Skeletal muscle satellite cell (primary cell): ENCODE results near the gene FZD4. TPM values are rescaled to one million over a fixed set of nuclear protein-coding genes. Genes with fewer than 3 reads are reported as not detected.
A peak's percentile ranks its signal among the peaks of the same experiment; 100 is the strongest.
"Not testable (repeated sequence)": the region's sequence is repeated elsewhere in the genome, so short reads cannot be mapped to it uniquely, and the experiment has no call there.

ENCODE experiments used
- H3K27me3 ChIP-seq: 2 replicates; pipeline ENCODE4 v1.7.0; 2013; ENCODE audit warnings: low read length; ENCODE audit not compliant: control insufficient read depth, insufficient read depth
- H3K36me3 ChIP-seq: 2 replicates; pipeline ENCODE4 v1.7.0; 2013; ENCODE audit warnings: mild to moderate bottlenecking, control low read depth, low read length; ENCODE audit not compliant: insufficient read depth
- H3K4me1 ChIP-seq: 2 replicates; pipeline ENCODE4 v1.7.0; 2013; ENCODE audit warnings: low read length; ENCODE audit not compliant: control insufficient read depth, insufficient read depth
- H3K4me2 ChIP-seq: 2 replicates; pipeline ENCODE4 v1.7.0; 2013; ENCODE audit warnings: mild to moderate bottlenecking, low read length
- H3K4me3 ChIP-seq: 2 replicates; pipeline ENCODE4 v1.7.0; 2013; ENCODE audit warnings: low read length
- H3K9ac ChIP-seq: 2 replicates; pipeline ENCODE4 v1.7.0; 2013; ENCODE audit warnings: mild to moderate bottlenecking, low read depth, low read length, moderate library complexity
- H3K9me3 ChIP-seq: replicated peaks from 2 replicates; pipeline ENCODE4 v1.7.0; 2013; ENCODE audit warnings: mild to moderate bottlenecking, control low read depth, low read length
- total RNA-seq: library from RNA; depleted of rRNA; stranded (reverse); fragments of >200 nt; gene quantifications from 2 replicates; pipeline ENCODE4 v1.2.3, GENCODE V29; 2012; rRNA removed

Gene FZD4
- 5.1 and 5.2 TPM in 2 replicates for total RNA-seq

DNA sequence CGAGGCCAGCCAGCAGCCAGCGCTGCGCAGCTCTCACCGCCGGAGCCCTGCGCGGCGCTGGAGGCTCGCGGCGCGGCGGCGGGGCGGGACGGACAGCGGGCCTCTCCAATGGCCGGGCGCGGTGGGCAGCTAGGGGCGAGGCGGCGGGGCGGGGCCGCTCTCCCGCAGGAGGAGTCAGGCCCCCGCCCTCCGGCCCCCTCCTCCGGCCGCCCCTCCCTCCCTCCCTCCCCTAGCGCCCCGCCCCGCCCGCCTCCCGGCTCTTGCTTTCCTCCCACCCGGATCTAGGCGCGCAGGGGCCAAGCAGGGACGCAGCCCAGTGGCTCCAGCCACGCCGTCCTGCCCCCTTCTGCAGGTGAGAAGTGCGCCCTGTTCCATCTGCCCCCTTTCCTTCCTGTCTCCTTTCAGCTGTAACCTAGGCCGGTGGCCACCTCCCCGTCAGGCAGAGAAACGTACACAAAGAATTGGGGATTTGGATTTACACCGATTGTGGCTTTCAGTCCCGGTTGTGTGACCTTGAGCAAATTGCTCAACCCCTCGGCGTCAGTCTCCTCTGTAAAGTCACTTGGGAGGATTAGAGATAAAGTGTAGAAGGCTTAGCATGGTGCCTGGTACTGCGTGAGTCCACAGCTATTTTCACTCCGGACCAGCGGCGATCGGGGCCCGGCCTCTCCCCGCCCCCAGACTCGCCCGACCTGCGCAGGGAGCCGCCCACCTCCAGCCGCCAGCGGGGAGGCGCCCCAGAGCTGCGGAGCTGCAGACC is at the start of gene FZD4:
Gene FZD4 (minus strand): TSS at position 35 of the 760 bp plus-strand sequence. CDS start 310 bp downstream, outside the sequence.
- Histone ChIP-seq H3K4me1 (peaks cover 24% of the 10 kb centered on the region), H3K9ac (peak within 1 kb of the TSS; percentile 85), H3K4me3 (peak within 1 kb of the TSS; percentile 100), H3K36me3 (peaks cover 11% of the 10 kb centered on the region), H3K27me3 (no peaks in the 10 kb centered on the region), H3K4me2 (peak within 1 kb of the TSS; percentile 100), H3K9me3 (no peaks in the 10 kb centered on the region)

DNA sequence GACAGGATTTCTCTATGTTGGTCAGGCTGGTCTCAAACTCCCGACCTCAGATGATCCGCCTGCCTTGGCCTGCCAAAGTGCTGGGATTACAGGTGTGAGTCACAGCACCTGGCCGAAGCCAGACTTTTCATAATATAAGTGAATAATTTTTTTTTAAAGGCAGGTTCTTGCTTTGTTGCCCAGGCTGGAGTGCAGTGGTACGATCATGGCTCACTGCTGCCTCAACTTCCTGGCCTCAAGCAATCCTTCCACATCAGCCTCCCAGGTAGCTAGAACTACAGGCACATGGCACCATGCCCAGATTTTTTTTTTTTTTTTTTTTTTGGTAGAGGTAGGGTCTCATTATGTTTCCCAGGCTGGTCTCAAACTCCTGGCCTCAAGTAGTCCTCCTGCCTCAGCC is 49.1 kb upstream of the FZD4 start:
- H3K27me3 ChIP-seq, H3K4me3 ChIP-seq, H3K9me3 ChIP-seq, H3K4me2 ChIP-seq, H3K4me1 ChIP-seq, H3K36me3 ChIP-seq, H3K9ac ChIP-seq: not testable (repeated sequence)

DNA sequence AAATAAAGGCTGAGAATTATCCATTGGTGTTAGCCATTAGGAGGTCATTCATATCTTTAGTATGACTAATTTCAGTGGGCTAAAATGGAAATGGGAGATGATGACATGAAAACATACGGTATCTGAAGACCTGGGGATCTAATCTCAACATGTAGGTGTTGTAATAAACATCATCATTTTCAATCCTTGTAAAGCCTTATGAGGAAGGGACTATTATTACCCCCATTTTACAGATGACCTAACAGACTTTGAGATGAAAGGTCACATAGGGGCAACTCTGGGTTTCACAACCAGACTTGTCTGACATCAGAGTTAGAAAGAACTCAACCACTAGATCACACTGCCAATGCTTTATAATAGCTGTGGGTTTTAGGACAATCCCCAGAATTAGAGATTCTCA is 47.7 kb upstream of the FZD4 start:
- H3K4me1 ChIP-seq, result no peaks in the 10 kb centered on the region
- no peaks in the 10 kb centered on the region for H3K36me3 ChIP-seq
- H3K4me2 ChIP-seq, result no peak overlapping the region
- H3K9ac ChIP-seq, result no peak overlapping the region
- H3K27me3 ChIP-seq, result no peaks in the 10 kb centered on the region
- H3K9me3 ChIP-seq, result no peaks in the 10 kb centered on the region
- no peak overlapping the region for H3K4me3 ChIP-seq

DNA sequence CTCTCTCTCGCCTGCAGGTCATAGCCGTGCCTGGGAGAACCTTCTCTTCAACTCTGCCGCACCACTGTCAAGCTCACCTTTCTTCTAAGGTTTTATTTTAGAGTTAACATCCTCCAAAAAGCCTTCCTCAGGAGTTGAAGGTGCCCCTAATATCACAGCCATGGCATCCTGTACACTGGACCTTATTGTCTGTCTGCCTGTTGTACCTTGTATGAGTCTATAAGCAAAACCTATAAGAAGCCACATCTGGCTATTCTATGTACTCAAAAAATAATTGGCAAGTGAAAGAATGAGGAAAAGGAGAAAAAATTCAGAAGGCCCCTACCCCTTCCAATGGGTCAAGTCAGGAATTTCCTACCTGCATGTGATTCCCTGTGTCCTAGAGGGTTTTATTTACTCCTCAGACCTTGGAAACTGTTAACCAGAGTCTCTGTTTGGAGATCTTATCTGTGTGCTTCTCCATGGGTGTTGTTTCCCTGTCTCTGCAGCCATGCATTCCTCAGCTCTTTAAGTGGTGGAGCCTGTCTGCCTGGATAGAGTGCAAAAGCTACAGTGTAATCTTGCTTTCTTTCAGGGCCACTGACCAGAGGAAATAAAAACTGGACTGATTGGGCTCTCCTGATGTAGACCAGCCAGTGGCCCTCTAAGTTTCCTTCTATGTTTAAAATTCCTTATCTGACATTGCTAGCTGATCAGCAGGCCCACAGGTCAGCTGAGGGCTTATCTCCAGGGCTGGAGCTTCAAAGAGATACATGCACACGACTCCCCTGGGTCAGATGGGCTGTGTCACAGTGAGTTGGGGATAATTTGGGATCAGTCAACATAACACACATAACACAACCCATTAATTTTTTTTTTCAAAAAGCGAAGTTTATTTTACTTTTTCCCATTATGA is 44.9 kb upstream of the FZD4 start:
- no peaks in the 10 kb centered on the region for H3K36me3 ChIP-seq
- H3K4me1 ChIP-seq, result no peaks in the 10 kb centered on the region
- H3K27me3 ChIP-seq, result no peaks in the 10 kb centered on the region
- H3K4me3 ChIP-seq, result no peak overlapping the region
- H3K9me3 ChIP-seq, result no peaks in the 10 kb centered on the region
- no peak overlapping the region for H3K4me2 ChIP-seq
- no peak overlapping the region for H3K9ac ChIP-seq

DNA sequence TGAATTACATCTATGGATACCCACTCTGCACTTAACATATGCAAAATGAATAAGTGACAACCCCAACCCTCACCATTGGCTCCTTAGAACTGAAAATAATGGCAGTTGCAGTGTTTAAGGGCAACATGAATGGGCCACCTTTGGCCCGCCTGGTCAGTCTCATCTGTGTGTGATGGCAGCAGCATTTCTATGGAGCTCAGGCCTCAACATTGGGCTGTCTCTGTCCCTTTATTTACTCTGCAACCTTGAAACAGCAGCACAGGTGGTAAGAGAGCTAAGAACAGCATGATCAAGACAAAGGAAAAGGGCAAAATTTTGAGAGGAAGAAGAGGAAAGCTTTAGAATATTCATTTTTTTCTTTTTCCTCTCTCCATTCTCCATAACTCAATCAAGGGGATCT is 44.2 kb upstream of the FZD4 start:
- Histone ChIP-seq H3K4me1 (no peaks in the 10 kb centered on the region), H3K36me3 (no peaks in the 10 kb centered on the region), H3K4me2 (no peak overlapping the region), H3K9ac (no peak overlapping the region), H3K9me3 (no peaks in the 10 kb centered on the region), H3K4me3 (no peak overlapping the region), H3K27me3 (no peaks in the 10 kb centered on the region)

DNA sequence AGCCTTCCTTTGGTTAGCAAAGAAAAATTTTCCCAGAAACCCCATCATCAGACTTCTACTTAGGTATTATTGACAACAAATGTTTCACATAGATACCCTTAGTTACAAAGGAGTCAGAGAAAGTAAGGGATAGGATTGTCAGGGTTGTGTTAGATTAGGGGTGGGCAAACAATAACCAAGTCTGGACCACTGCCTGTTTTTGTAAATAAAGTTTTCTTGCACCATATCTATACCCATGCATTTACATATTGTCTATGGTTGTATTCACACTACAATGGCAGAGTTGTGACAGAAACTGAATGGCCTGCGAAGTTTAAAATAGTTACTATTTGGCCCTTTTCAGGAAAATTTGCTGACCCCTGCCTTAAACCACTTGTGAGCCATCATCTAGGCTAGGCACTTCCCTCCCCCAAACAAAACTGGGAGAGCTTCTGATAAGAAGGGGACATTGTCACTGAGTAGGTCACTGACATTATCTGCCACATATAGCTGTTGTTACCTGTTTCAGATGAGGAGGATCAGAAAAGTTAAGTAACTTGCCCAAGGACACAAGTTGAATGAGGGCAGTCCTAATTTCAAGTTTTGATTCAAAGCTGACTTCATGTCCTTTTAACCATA is 41.9 kb upstream of the FZD4 start:
- no peaks in the 10 kb centered on the region for H3K27me3 ChIP-seq
- H3K4me2 ChIP-seq, result no peak overlapping the region
- no peaks in the 10 kb centered on the region for H3K9me3 ChIP-seq
- no peaks in the 10 kb centered on the region for H3K4me1 ChIP-seq
- no peak overlapping the region for H3K9ac ChIP-seq
- H3K4me3 ChIP-seq, result no peak overlapping the region
- no peaks in the 10 kb centered on the region for H3K36me3 ChIP-seq

DNA sequence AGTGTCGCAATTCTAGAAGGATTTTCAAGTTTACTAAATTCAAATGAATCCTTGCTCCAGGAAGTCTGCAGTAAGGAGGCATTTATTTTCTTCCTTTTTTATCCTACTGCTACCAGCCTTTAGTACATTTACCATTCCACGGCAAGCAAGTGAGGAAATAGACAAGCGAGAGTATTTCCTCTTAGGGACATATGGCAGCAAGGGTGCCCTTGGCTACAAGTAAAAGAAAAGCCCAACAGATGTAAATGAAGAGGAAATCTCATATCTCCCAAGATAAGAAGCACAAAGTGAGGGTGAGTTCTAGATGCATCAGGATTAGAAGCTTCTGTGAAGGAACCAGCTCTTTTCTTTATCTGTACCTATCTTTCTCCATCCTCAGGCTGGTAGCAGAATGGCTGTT is 37.8 kb upstream of the FZD4 start:
- no peak overlapping the region for H3K4me2 ChIP-seq
- H3K4me1 ChIP-seq, result peaks cover 15% of the 10 kb centered on the region
- no peak overlapping the region for H3K4me3 ChIP-seq
- H3K9me3 ChIP-seq, result no peaks in the 10 kb centered on the region
- H3K36me3 ChIP-seq, result no peaks in the 10 kb centered on the region
- H3K27me3 ChIP-seq, result no peaks in the 10 kb centered on the region
- H3K9ac ChIP-seq, result no peak overlapping the region

DNA sequence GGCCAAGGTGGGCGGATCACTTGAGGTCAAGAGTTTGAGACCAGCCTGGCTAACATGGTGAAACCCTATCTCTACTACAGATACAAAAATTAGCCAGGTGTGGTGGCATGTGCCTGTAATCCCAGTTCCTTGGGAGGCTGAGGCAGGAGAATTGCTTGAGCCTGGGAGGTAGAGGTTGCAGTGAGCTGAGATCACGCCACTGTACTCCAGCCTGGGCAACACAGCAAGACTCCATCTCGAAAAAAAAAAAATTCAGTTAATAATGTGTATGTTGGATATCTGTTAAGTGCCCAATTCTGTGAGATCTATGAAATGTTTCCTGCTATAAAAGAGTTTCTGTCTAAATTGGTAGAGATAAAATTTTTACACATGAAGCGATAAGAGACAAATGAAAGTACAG is 37.1 kb upstream of the FZD4 start:
- not testable (repeated sequence) for H3K36me3 ChIP-seq, H3K4me3 ChIP-seq, H3K9ac ChIP-seq, H3K9me3 ChIP-seq, H3K4me2 ChIP-seq, H3K27me3 ChIP-seq
- H3K4me1 ChIP-seq, result peaks cover 15% of the 10 kb centered on the region

DNA sequence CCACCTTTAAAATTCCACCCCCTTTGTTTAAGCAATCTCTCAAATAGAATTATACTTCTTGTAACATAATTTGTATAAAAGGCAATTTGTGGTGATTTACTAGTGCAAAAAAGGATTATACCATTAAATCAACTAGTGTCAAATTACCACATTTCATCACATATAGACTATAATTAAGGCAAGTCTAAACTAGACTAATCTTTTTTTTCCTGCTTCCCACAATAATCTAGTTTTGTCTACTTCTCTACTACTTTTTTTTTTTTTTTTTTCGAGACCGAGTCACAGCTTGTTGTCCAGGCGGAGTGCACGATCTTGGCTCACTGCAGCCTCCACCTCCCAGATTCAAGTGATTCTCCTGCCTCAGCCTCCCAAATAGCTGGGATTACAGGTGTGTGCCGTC is 36.1 kb upstream of the FZD4 start:
- H3K4me1 ChIP-seq, result peaks cover 15% of the 10 kb centered on the region
- H3K27me3 ChIP-seq, result no peaks in the 10 kb centered on the region
- H3K36me3 ChIP-seq, result no peaks in the 10 kb centered on the region
- H3K4me2 ChIP-seq, result no peak overlapping the region
- no peaks in the 10 kb centered on the region for H3K9me3 ChIP-seq
- H3K4me3 ChIP-seq, result no peak overlapping the region
- no peak overlapping the region for H3K9ac ChIP-seq

DNA sequence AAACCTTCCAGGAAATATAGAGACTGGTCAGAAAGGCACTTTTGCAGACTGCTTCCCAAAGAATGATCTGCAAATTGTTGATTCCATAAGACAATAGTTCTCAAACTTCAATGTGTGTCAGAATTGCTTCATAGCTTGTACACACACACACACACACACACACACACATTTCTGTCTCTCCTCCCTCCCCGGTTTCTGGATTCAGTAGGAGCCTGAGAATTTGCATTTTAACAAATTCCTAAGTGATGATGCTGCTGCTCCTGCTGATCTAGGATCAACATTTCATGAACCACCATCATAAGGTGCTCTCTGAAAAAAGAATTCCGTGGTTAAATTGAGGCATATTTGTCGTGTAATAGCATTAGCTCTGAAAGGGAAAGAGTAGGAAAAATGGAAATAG is 35.3 kb upstream of the FZD4 start:
- Histone ChIP-seq H3K9ac (no peak overlapping the region), H3K4me1 (peaks cover 15% of the 10 kb centered on the region), H3K36me3 (no peaks in the 10 kb centered on the region), H3K4me3 (no peak overlapping the region), H3K9me3 (no peaks in the 10 kb centered on the region), H3K27me3 (no peaks in the 10 kb centered on the region), H3K4me2 (no peak overlapping the region)

DNA sequence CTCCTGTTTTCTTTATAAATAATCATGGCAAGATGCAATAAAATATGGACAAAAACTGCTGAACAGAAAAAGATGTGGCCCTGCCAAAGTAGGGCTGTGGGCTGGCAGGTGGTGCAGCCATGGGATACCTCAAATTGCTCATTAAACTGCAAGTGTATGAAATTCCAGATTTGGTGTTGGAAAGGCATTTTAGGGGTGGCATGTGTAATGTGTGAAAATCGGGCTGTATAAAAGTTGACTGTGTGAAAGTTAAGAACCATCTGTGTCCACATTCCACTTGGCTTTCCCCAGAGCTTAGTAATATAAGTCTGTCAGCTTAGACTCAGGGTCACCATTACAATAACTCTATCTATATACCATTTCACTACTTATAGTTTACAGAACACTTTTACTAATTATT is 34.8 kb upstream of the FZD4 start:
- Histone ChIP-seq H3K9ac (no peak overlapping the region), H3K9me3 (no peaks in the 10 kb centered on the region), H3K27me3 (no peaks in the 10 kb centered on the region), H3K4me2 (no peak overlapping the region), H3K4me1 (peaks cover 15% of the 10 kb centered on the region), H3K4me3 (no peak overlapping the region), H3K36me3 (no peaks in the 10 kb centered on the region)
